ENCODE data around the gene PPFIA4.

PPFIA4 gene

GRCh38 chr1:203104789-203105390 lies 78.6 kb downstream of the PPFIA4 start:
- no peak for DNase-seq

GRCh38 chr1:203112475-203112874 lies 86.2 kb downstream of the PPFIA4 start:
- no peak for DNase-seq

- DNase-seq: no peak
Observed at GRCh38 chr1:203113308-203113707, 87.0 kb downstream of the PPFIA4 start.

GRCh38 chr1:203114202-203114601 lies 87.9 kb downstream of the PPFIA4 start:
- no peak for DNase-seq

GRCh38 chr1:203116091-203116820 lies 90.0 kb downstream of the PPFIA4 start:
- no peak for DNase-seq

GRCh38 chr1:203117611-203118575 lies 91.6 kb downstream of the PPFIA4 start:
- peak; percentile 18 for DNase-seq

- DNase-seq: no peak
Observed at GRCh38 chr1:203120325-203121153, 94.2 kb downstream of the PPFIA4 start.

- no peak for DNase-seq
Observed at GRCh38 chr1:203121186-203122015, 95.1 kb downstream of the PPFIA4 start.

GRCh38 chr1:203122159-203122558 lies 95.9 kb downstream of the PPFIA4 start:
- no peak for DNase-seq

GRCh38 chr1:203124011-203124410 lies 97.7 kb downstream of the PPFIA4 start:
- no peak for DNase-seq

- no peak for DNase-seq
Observed at GRCh38 chr1:203124546-203125317, 98.4 kb downstream of the PPFIA4 start.

GRCh38 chr1:203126151-203126865 lies 100.0 kb downstream of the PPFIA4 start:
- DNase-seq: no peak

- no peak for DNase-seq
Observed at GRCh38 chr1:203126866-203127665, 100.8 kb downstream of the PPFIA4 start.

- peak; percentile 11 for DNase-seq
Observed at GRCh38 chr1:203127666-203128430, 101.6 kb downstream of the PPFIA4 start, which contains the start of gene ADORA1. Gene ADORA1 (plus strand): TSS chr1:203127726. CDS start chr1:203128842, 1,116 bp downstream.

- no peak for DNase-seq
Observed at GRCh38 chr1:203128431-203128715, 102.1 kb downstream of the PPFIA4 start.
